AG09319 (cell line): ENCODE results near the gene LTBP2.

Experiments used
- DNase-seq: peaks from one replicate; pipeline ENCODE4 v3.0.0-alpha.2; 2010; ENCODE audit warnings: low read depth; ENCODE audit errors: extremely low read depth
- CTCF ChIP-seq: IDR thresholded peaks from 2 replicates; pipeline ENCODE4 v1.5.1; 2011; ENCODE audit warnings: low read depth, mild to moderate bottlenecking, inconsistent platforms, low read length, moderate library complexity

LTBP2 gene

GRCh38 chr14:74570696-74571095 is 41.3 kb downstream of the LTBP2 start:
- TF ChIP-seq CTCF: no peak
- DNase-seq: no peak

GRCh38 chr14:74569806-74570591 is 42.0 kb downstream of the LTBP2 start:
- no peak for TF ChIP-seq CTCF
- no peak for DNase-seq

GRCh38 chr14:74569387-74569786 is 42.6 kb downstream of the LTBP2 start:
- DNase-seq: no peak
- TF ChIP-seq CTCF: no peak

GRCh38 chr14:74568911-74569310 is 43.1 kb downstream of the LTBP2 start:
- DNase-seq: no peak
- TF ChIP-seq CTCF: no peak

GRCh38 chr14:74568380-74568649 is 43.7 kb downstream of the LTBP2 start:
- no peak for TF ChIP-seq CTCF
- no peak for DNase-seq

GRCh38 chr14:74567646-74568379 is 44.2 kb downstream of the LTBP2 start:
- no peak for TF ChIP-seq CTCF
- no peak for DNase-seq

- TF ChIP-seq CTCF: no peak
- no peak for DNase-seq
These were observed 44.8 kb downstream of the LTBP2 start for GRCh38 chr14:74567219-74567618.
